HCT116 (cell line): Measurements from ENCODE around the gene SRGAP1. TPM values are rescaled to one million over a fixed set of nuclear protein-coding genes. Genes with fewer than 3 reads are reported as not detected.

Experiments used
- ATAC-seq: fragments of 200-7000 bp; cut with Tn5 transposase; 2 replicates; pipeline ENCODE4 v1.9.1; 2020; ENCODE audit warnings: mild to moderate bottlenecking, moderate library complexity
- BruUV-seq: library from RNA; stranded (reverse); fragments of 400-500 nt; replicated peaks from 2 replicates; lab custom pipeline; 2021; lab: Mats Ljungman, UMichigan
- CTCF ChIA-PET: fragments of 300-600 bp; sonication (Branson Sonifier 250); formaldehyde crosslinking; loops from one replicate; lab custom pipeline; 2021; ENCODE audit warnings: antibody characterized with exemption; lab: Charles Lee
- POLR2A ChIA-PET: fragments of 300-600, 350-600 bp; sonication (Branson Sonifier 250); formaldehyde crosslinking; loops from one replicate; lab custom pipeline; 2021; ENCODE audit warnings: antibody characterized with exemption; lab: Charles Lee
- RAD21 ChIA-PET, 2 experiments: fragments of 300-600 bp; sonication (Branson Sonifier 250); formaldehyde crosslinking; loops; one replicate each; lab custom pipeline; 2023; ENCODE audit warnings: low total read pairs in 2 of 2; ENCODE audit not compliant: uncharacterized antibody in 2 of 2, unreplicated experiment in 2 of 2, low non-redundant PET in 1 of 2; lab: Charles Lee
- DNase-seq: peaks from one replicate; pipeline ENCODE4 v3.0.0-alpha.2; 2010; ENCODE audit warnings: low read depth, low spot score
- H2AFZ ChIP-seq: fragments of 200-600 bp; shearing (Covaris generic), sonication (generic); 2 replicates; pipeline ENCODE4 v1.6.1; 2017; ENCODE audit warnings: low read depth, mixed run types, mixed read lengths, antibody characterized with exemption, low read length; ENCODE audit not compliant: poor library complexity, severe bottlenecking
- H3K27ac ChIP-seq: 2 replicates; pipeline ENCODE4 v1.5.1; 2012; ENCODE audit warnings: low read depth, low read length
- H3K27me3 ChIP-seq: fragments of 200-600 bp; sonication (generic); 2 replicates; pipeline ENCODE4 v1.6.1; 2016; ENCODE audit warnings: mixed run types, low read length, mixed read lengths; ENCODE audit not compliant: insufficient read depth
- H3K36me3 ChIP-seq, 2 experiments: fragments of 200-500 bp in 1 of 2; fragments of 200-600 bp in 1 of 2; sonication (Bioruptor generic) in 1 of 2; sonication (generic) in 1 of 2; 2 replicates each; pipeline versions ENCODE4 v1.5.1 to v1.6.1; 2014 to 2016; ENCODE audit warnings: low read length in 2 of 2, inconsistent platforms in 1 of 2, mixed read lengths in 1 of 2, mixed run types in 1 of 2; ENCODE audit not compliant: insufficient read depth in 2 of 2, control insufficient read depth in 1 of 2
- H3K4me1 ChIP-seq, 2 experiments: fragments of 200-600 bp in 1 of 2; sonication (generic) in 1 of 2; 2 replicates each; pipeline versions ENCODE4 v1.5.1 to v1.6.1; 2012 to 2017; ENCODE audit warnings: low read length in 2 of 2, inconsistent platforms in 1 of 2, mild to moderate bottlenecking in 1 of 2, mixed read lengths in 1 of 2, mixed run types in 1 of 2, moderate library complexity in 1 of 2; ENCODE audit not compliant: insufficient read depth in 2 of 2, control insufficient read depth in 1 of 2
- H3K4me2 ChIP-seq: fragments of 200-600 bp; sonication (generic); 2 replicates; pipeline ENCODE4 v1.6.1; 2017; ENCODE audit warnings: mixed run types, low read length, mixed read lengths
- H3K4me3 ChIP-seq, 2 experiments: fragments of 200-600 bp in 1 of 2; sonication (generic) in 1 of 2; replicated peaks in 1 of 2; 2 replicates each; pipeline ENCODE4 v1.5.1; 2011 to 2016; ENCODE audit warnings: low read length in 2 of 2, control low read depth in 1 of 2, low read depth in 1 of 2, mild to moderate bottlenecking in 1 of 2, mixed read lengths in 1 of 2, mixed run types in 1 of 2
- H3K79me2 ChIP-seq: fragments of 200-600 bp; sonication (generic); 2 replicates; pipeline ENCODE4 v1.6.1; 2017; ENCODE audit warnings: mild to moderate bottlenecking, mixed run types, low read length, moderate library complexity, mixed read lengths; ENCODE audit not compliant: insufficient read depth
- H3K9ac ChIP-seq: fragments of 200-600 bp; sonication (generic); 2 replicates; pipeline ENCODE4 v1.6.1; 2016; ENCODE audit warnings: low read length, mixed read lengths
- H3K9me2 ChIP-seq: fragments of 200-600 bp; sonication (generic), shearing (Covaris generic); 2 replicates; pipeline ENCODE4 v1.6.1; 2017; ENCODE audit warnings: mixed run types, mild to moderate bottlenecking, moderate library complexity; ENCODE audit not compliant: insufficient read depth
- H3K9me3 ChIP-seq, 2 experiments: fragments of 200-500 bp in 1 of 2; fragments of 200-600 bp in 1 of 2; sonication (Bioruptor generic) in 1 of 2; sonication (generic) in 1 of 2; 2 replicates each; pipeline ENCODE4 v1.6.1; 2014 to 2017; ENCODE audit warnings: low read length in 2 of 2, mixed read lengths in 2 of 2, inconsistent platforms in 1 of 2, low read depth in 1 of 2, mild to moderate bottlenecking in 1 of 2, mixed run types in 1 of 2, moderate library complexity in 1 of 2; ENCODE audit not compliant: control insufficient read depth in 1 of 2, insufficient read depth in 1 of 2
- H4K20me1 ChIP-seq: fragments of 200-600 bp; sonication (generic), shearing (Covaris generic); 2 replicates; pipeline ENCODE4 v1.6.1; 2017; ENCODE audit warnings: mixed run types, mild to moderate bottlenecking, moderate library complexity; ENCODE audit not compliant: insufficient read depth
- ATF3 ChIP-seq: IDR thresholded peaks from 2 replicates; pipeline ENCODE4 v1.6.1; 2012
- CTCF ChIP-seq, 3 experiments: fragments of 200-600 bp in 1 of 3; sonication (generic) in 1 of 3; IDR thresholded peaks in 2 of 3; conservative IDR thresholded peaks in 1 of 3; 2 replicates each; pipeline ENCODE4 v1.5.1; 2012 to 2017; ENCODE audit warnings: low read depth in 2 of 3, low read length in 2 of 3, antibody characterized with exemption in 1 of 3, borderline replicate concordance in 1 of 3, control low read depth in 1 of 3, mild to moderate bottlenecking in 1 of 3, mixed read lengths in 1 of 3, mixed run types in 1 of 3, moderate library complexity in 1 of 3; ENCODE audit not compliant: insufficient read depth in 1 of 3
- EGR1 ChIP-seq: IDR thresholded peaks from 2 replicates; pipeline ENCODE4 v1.6.1; 2012; ENCODE audit warnings: low read depth
- ELF1 ChIP-seq: IDR thresholded peaks from 2 replicates; pipeline ENCODE4 v1.6.1; 2012; ENCODE audit warnings: low read depth, borderline replicate concordance
- JUND ChIP-seq: IDR thresholded peaks from 2 replicates; pipeline ENCODE4 v1.6.1; 2012
- SRF ChIP-seq: IDR thresholded peaks from 2 replicates; pipeline ENCODE4 v1.6.1; 2012; ENCODE audit warnings: low read depth
- TCF7L2 ChIP-seq: IDR thresholded peaks from 2 replicates; pipeline ENCODE4 v1.7.0; 2011; ENCODE audit warnings: borderline replicate concordance, inconsistent platforms; ENCODE audit not compliant: insufficient read depth, insufficient read length; ENCODE audit errors: extremely low read depth
- ZBTB33 ChIP-seq: IDR thresholded peaks from 2 replicates; pipeline ENCODE4 v1.6.1; 2011; ENCODE audit warnings: mild to moderate bottlenecking, low read length, moderate library complexity; ENCODE audit not compliant: insufficient replicate concordance; ENCODE audit errors: extremely low read depth
- intact Hi-C: fragments of 100-400 bp; cut with micrococcal nuclease; formaldehyde crosslinking; loops from 2 replicates; pipeline ENCODE4 v1.10.0; 2022
- total RNA-seq: library from RNA; stranded (reverse); gene quantifications from one replicate; pipeline ENCODE4 v1.2.1, GENCODE V29; 2021; ENCODE audit not compliant: unreplicated experiment

SRGAP1 gene
- total RNA-seq, 1 experiment from 2014 or later, result 16.6 TPM

DNA sequence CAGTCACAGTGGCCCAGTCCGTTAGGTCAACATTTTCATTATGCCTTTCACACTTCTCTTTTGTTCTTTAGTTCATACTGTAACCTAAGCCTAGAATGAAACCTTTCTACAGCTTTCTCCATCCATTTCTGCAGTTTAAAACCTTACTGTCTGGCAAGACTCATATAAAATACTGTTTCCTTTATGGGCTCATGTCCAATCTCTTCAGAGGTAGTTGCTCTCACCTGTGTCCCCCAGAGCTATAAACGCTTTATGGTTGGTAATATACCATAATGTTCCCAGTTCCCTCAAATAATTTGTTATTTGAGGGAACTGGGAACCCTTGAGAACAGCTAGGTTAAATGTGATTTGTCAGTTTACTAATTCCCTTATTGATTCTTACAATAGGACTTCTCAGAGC lies 83.0 kb downstream of the SRGAP1 start:
- no peak overlapping the region for H3K4me2 ChIP-seq
- CTCF ChIA-PET, result no interaction called here
- H3K36me3 ChIP-seq, result no peaks in the 10 kb centered on the region
- POLR2A ChIA-PET, result no interaction called here
- no peaks in the 10 kb centered on the region for H3K9me3 ChIP-seq
- no peak overlapping the region for H3K4me3 ChIP-seq
- no peak overlapping the region for H2AFZ ChIP-seq
- intact Hi-C loops, result no loop called here
- H3K27ac ChIP-seq, result no peak overlapping the region
- H4K20me1 ChIP-seq, result no peaks in the 10 kb centered on the region
- RAD21 ChIA-PET, result no interaction called here
- H3K9ac ChIP-seq, result no peak overlapping the region
- no TSS peak for BruUV-seq
- no peaks in the 10 kb centered on the region for H3K9me2 ChIP-seq
- peaks cover 5 to 45% of the 10 kb centered on the region in 2 experiments for H3K4me1 ChIP-seq
- H3K27me3 ChIP-seq, result no peaks in the 10 kb centered on the region
- no peak for DNase-seq
- H3K79me2 ChIP-seq, result peaks cover 74% of the 10 kb centered on the region
- TF ChIP-seq EGR1 (no peak), ATF3 (no peak), ELF1 (no peak), JUND (no peak), CTCF (IDR thresholded peaks at IDR 0.05 in 2 of 3, conservative IDR thresholded peaks at IDR 0.05 in 1 of 3; ENCODE audit: borderline replicate concordance in 1 of 3, insufficient read depth in 1 of 3, low read depth in 2 of 3, low read length in 2 of 3) (no peak), ZBTB33 (no peak), SRF (no peak), TCF7L2 (no peak)
- TF ChIP-seq, all 23 proteins: peak for 0
- no peak for ATAC-seq
